HepG2 (cell line): Measurements from ENCODE around the gene ZFPM1.

Experiments used
- BCLAF1 ChIP-seq: fragments of 450-650 bp; IDR thresholded peaks from 2 replicates; pipeline ENCODE4 v1.6.1; 2017; ENCODE audit warnings: mild to moderate bottlenecking
- FOXO1 ChIP-seq: sonication (generic); formaldehyde crosslinking; IDR thresholded peaks from 2 replicates; pipeline ENCODE4 v1.4.0; 2020; ENCODE audit warnings: missing genetic modification reagents
- KDM1A ChIP-seq: IDR thresholded peaks from 2 replicates; pipeline ENCODE4 v1.6.1; 2016; ENCODE audit warnings: missing compliant biosample characterization
- MAZ ChIP-seq, 2 experiments: sonication (generic) in 1 of 2; formaldehyde crosslinking in 1 of 2; IDR thresholded peaks; 2 replicates each; pipeline versions ENCODE4 v1.5.0 to v1.6.1; 2012 to 2020; ENCODE audit warnings: low read depth in 2 of 2, mild to moderate bottlenecking in 2 of 2, borderline replicate concordance in 1 of 2, improper control_type of control experiment in 1 of 2, low read length in 1 of 2, missing genetic modification reagents in 1 of 2, moderate library complexity in 1 of 2
- MXI1 ChIP-seq: IDR thresholded peaks from 3 replicates; pipeline ENCODE4 v1.6.1; 2012; ENCODE audit warnings: low read depth, low read length, inconsistent platforms, borderline replicate concordance
- UBTF ChIP-seq: sonication (generic); formaldehyde crosslinking; IDR thresholded peaks from 2 replicates; pipeline ENCODE4 v1.4.0; 2020; ENCODE audit warnings: mild to moderate bottlenecking, missing genetic modification reagents
- ZFP82 ChIP-seq: sonication (generic); formaldehyde crosslinking; IDR thresholded peaks from 2 replicates; pipeline ENCODE4 v1.5.1; 2020; ENCODE audit warnings: mild to moderate bottlenecking, missing genetic modification reagents, borderline replicate concordance
- ZNF512B ChIP-seq: sonication (generic); formaldehyde crosslinking; IDR thresholded peaks from 2 replicates; pipeline ENCODE4 v1.5.1; 2020; ENCODE audit warnings: missing genetic modification reagents, mild to moderate bottlenecking, borderline replicate concordance

DNA sequence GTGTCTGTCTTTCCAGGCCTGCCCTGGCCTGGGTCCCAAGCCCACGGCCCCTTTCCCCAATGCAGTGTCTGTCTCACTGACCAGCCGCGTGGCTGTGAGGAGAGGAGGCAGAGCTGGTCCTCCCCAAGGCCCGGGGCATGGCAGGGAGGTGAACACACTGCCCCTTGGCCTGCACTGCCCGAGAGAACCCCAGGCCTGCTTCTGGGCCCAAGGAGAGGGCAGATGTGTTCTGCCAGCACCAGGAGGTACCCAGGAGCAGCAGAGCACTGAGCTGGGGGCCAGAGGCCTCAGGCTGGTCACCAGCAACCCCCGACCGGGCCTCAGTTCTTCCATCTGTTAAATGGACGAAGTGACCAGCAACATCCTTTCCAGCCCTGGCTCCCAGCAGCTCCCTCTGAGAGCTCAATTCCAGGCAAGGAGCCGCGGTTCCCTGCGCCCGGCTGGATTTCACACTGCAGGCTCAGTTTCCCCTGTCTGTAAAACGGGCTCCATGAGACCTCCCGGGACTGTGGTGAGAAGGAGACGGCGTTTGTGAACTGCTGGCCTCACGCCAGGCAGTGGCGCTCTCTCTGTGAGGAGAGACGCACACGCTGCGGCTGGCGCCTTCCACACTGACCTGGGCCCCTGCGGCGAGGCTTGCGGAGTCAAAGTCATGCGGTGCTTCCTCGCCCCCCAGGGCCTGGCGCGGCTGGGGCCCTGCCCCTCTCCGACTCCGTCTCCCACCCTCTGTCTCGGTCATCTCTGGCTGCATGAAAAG, 8.1 kb upstream of the ZFPM1 start:
- TF ChIP-seq MAZ (IDR thresholded peaks at IDR 0.05; ENCODE audit: borderline replicate concordance, low read depth, low read length) (no peak), MAZ (CRISPR knock-in tag; IDR thresholded peaks at IDR 0.05; ENCODE audit: low read depth) (no peak), ZNF512B (CRISPR knock-in tag) (no peak), ZFP82 (no peak), KDM1A (CRISPR knock-in tag) (peak; percentile 27; the same call in 1 of the 2 replicates), UBTF (CRISPR knock-in tag) (no peak), MXI1 (no peak), BCLAF1 (no peak), FOXO1 (CRISPR knock-in tag) (no peak)
